Colonic mucosa (tissue), 4 donors: ENCODE measurements around the gene COQ3. TPM values are rescaled to one million over a fixed set of nuclear protein-coding genes. Genes with fewer than 3 reads are reported as not detected.

Source experiments
- DNase-seq: peaks from one replicate; pipeline ENCODE4 v3.0.0-alpha.2; 2020
- H3K27ac ChIP-seq: fragments of 200-600 bp; one replicate; pipeline ENCODE4 v1.8.0; 2021
- H3K27me3 ChIP-seq: fragments of 200-600 bp; one replicate; pipeline ENCODE4 v1.8.0; 2021
- H3K36me3 ChIP-seq: fragments of 200-600 bp; one replicate; pipeline ENCODE4 v1.8.0; 2021
- H3K4me1 ChIP-seq: fragments of 200-600 bp; one replicate; pipeline ENCODE4 v1.8.0; 2021; ENCODE audit warnings: mild to moderate bottlenecking
- H3K4me3 ChIP-seq: fragments of 200-600 bp; one replicate; pipeline ENCODE4 v1.8.0; 2021
- H3K9ac ChIP-seq, 2 donors: one replicate each; pipeline ENCODE4 v1.7.0; 2013; ENCODE audit warnings: control low read depth in 2 of 2, low read depth in 2 of 2, low read length in 2 of 2
- H3K9me3 ChIP-seq: fragments of 200-600 bp; one replicate; pipeline ENCODE4 v1.8.0; 2021
- intact Hi-C: fragments of 100-400 bp; cut with DNase I; formaldehyde crosslinking; loops from one replicate; pipeline ENCODE4 v1.14.1; 2022
- total RNA-seq, 2 donors: library from RNA; stranded (reverse); fragmentation: NEBNext Ultra II Directional in 1 of 2; extraction: Animal tissue kit (Norgen Biotek cat#: 25700) in 1 of 2; gene quantifications; one replicate each; pipeline ENCODE4 v1.2.1, GENCODE V29; 2021
- TF ChIP-seq, protein P1 (sequence below): fragments of 200-600 bp; IDR thresholded peaks from one replicate; pipeline ENCODE4 v1.8.0; 2022; ENCODE audit warnings: antibody characterized with exemption, mild to moderate bottlenecking
- donor health status: healthy.
- donor health status: DM: no; HTN: no; CAD: no.
- donor health status: DM: no; HTN: no; CAD: no.

COQ3 gene
- total RNA-seq, 2 donors from 2014 or later: 8.5 to 15.9 TPM

DNA sequence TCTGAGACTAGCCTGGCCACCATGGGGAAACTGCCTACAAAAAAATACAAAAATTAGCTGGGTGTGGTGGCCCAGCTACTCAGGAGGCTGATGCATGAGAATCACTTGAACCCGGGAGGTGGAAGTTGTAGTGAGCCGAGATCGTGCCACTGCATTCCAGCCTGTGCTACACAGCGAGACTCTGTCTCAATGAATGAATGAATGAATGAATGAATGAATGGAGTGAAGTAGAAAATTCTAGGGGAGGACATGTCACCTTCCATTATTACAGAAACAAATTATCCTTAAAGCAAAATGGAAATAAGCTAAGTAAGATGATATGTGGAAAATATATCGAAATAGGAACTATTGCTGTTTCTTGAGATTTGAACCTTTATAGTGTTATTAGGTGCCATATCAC is 34.0 kb upstream of the COQ3 start:
- intact Hi-C loops: loop anchor here (5.0 to 10.0 kb wide), 2 partner anchors 87 to 96 kb away; partner anchors contain the start of gene USP45

DNA sequence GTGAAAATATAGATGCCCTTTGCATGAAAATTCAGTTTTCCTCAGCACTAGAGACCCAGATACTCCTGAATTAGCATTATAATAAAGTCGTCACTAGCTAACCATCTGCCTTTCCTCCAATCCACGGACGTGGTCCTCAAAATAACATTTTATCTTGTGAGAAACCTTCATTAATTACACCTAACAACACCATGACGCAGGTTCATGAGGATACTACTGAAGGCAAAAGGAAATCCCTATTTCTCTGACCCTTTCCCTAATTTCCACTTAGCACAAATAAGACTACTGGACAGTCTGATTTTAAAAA is 32.4 kb upstream of the COQ3 start:
- H3K27me3 ChIP-seq: no peaks in the 10 kb centered on the region
- intact Hi-C loops: loop anchor here (5.0 to 10.0 kb wide), 2 partner anchors 88 to 94 kb away; partner anchors contain the start of gene USP45
- TF ChIP-seq, protein P1, sequence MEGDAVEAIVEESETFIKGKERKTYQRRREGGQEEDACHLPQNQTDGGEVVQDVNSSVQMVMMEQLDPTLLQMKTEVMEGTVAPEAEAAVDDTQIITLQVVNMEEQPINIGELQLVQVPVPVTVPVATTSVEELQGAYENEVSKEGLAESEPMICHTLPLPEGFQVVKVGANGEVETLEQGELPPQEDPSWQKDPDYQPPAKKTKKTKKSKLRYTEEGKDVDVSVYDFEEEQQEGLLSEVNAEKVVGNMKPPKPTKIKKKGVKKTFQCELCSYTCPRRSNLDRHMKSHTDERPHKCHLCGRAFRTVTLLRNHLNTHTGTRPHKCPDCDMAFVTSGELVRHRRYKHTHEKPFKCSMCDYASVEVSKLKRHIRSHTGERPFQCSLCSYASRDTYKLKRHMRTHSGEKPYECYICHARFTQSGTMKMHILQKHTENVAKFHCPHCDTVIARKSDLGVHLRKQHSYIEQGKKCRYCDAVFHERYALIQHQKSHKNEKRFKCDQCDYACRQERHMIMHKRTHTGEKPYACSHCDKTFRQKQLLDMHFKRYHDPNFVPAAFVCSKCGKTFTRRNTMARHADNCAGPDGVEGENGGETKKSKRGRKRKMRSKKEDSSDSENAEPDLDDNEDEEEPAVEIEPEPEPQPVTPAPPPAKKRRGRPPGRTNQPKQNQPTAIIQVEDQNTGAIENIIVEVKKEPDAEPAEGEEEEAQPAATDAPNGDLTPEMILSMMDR: no peak
- peak overlapping the region; percentile 53 to 66 for H3K9ac ChIP-seq
- no peak for DNase-seq
- H3K4me1 ChIP-seq: peaks cover 15% of the 10 kb centered on the region
- H3K9me3 ChIP-seq: no peaks in the 10 kb centered on the region
- peak overlapping the region; percentile 98 for H3K27ac ChIP-seq
- H3K4me3 ChIP-seq: peak overlapping the region; percentile 69
- H3K36me3 ChIP-seq: no peaks in the 10 kb centered on the region

More for the DNA sequence above, 34.0 kb upstream of the COQ3 start:
- TF ChIP-seq, protein P1: no peak
- no peak for DNase-seq
- Histone ChIP-seq H3K4me1 (peaks cover 15% of the 10 kb centered on the region), H3K4me3 (no peak overlapping the region), H3K36me3 (no peaks in the 10 kb centered on the region), H3K9ac (no peak overlapping the region), H3K9me3 (no peaks in the 10 kb centered on the region), H3K27ac (no peak overlapping the region), H3K27me3 (no peaks in the 10 kb centered on the region)

DNA sequence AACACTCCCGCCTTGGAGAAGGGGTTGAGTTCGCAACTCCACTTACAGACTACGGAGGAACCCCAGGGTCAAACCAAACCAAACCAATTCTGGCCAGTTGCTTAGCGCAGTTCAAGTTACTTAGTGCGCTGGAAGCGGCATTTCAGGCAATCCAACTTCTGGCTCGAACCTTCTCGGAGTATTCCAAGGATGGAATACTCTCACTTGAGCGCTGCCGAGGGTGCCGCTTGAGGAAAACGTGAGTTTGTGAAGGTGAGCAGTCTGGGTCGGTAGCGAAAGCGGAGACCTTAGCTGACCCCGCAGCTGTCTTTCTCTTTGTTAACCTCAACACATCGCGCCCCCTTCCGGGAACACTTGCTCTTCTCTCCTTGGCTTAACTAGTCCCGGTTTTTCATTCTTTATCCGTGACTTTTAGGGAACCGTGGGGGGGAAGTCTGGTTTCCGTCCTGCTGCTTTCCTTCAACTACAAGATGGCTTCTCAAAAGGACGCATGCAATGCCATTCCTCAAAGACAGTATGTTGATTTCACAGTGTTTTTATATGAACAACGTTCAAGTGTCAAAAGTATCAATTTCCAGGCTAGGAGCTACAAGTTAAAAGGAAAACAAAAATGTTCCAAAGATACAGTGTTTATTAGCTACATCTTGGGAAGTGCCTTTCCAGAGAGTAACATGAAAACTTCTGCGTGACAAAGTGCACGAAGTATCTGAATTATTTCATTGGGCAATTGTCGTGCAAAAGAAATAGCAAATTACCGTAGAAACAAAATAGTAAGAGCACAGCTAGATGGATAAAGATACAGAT is 31.9 kb upstream of the COQ3 start:
- intact Hi-C loops: loop anchor here (5.0 to 10.0 kb wide), 2 partner anchors 89 to 94 kb away; partner anchors contain the start of gene USP45

GRCh38 chr6:99424761-99425646 is 31.0 kb upstream of the COQ3 start, which contains the start of gene PNISR:
TSS of gene PNISR (minus strand) at chr6:99425308. CDS start at chr6:99414659, 10,649 bp downstream.
- Histone ChIP-seq H3K4me3 (peak within 1 kb of the TSS; percentile 69), H3K9ac (peak within 1 kb of the TSS; percentile 66 to 82), H3K36me3 (no peaks in the 10 kb centered on the region), H3K27ac (peak within 1 kb of the TSS; percentile 98), H3K27me3 (no peaks in the 10 kb centered on the region), H3K9me3 (no peaks in the 10 kb centered on the region), H3K4me1 (peaks cover 15% of the 10 kb centered on the region)
- DNase-seq: peak; percentile 94
- intact Hi-C loops: loop anchor here (5.0 to 10.0 kb wide), 2 partner anchors 90 to 93 kb away; partner anchors contain the start of gene USP45
- TF ChIP-seq, protein P1: no peak

More for the DNA sequence above, 31.9 kb upstream of the COQ3 start:
- H3K4me1 ChIP-seq: peaks cover 15% of the 10 kb centered on the region
- H3K36me3 ChIP-seq: no peaks in the 10 kb centered on the region
- peak; percentile 92 for DNase-seq
- TF ChIP-seq, protein P1: peak; percentile 26
- H3K4me3 ChIP-seq: peak overlapping the region; percentile 69
- H3K9ac ChIP-seq: peak overlapping the region; percentile 60 to 66
- H3K27ac ChIP-seq: peak overlapping the region; percentile 98
- H3K9me3 ChIP-seq: no peaks in the 10 kb centered on the region
- H3K27me3 ChIP-seq: no peaks in the 10 kb centered on the region

DNA sequence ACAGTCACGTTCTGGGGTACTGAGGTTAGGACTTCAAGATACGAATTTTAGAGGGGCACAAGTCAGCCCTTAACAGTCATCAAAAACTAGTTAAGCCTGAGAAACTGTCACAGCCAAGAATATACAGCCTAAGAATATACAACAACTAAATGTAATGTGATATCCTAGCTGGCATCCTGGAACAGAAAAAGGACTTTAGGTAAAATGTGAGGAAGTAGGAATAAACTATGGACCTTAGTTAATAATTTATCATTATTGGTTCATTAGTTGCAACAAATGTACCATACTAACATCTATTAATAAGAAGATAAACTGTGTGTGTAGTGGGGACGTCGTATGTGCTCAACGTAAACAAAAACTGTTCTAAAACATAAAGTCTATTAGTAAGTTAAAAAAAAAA is 30.0 kb upstream of the COQ3 start:
- Histone ChIP-seq H3K4me1 (peaks cover 15% of the 10 kb centered on the region), H3K4me3 (peak overlapping the region; percentile 69), H3K27me3 (no peaks in the 10 kb centered on the region), H3K9me3 (no peaks in the 10 kb centered on the region), H3K9ac (no peak overlapping the region), H3K36me3 (no peaks in the 10 kb centered on the region), H3K27ac (no peak overlapping the region)
- TF ChIP-seq, protein P1: no peak
- DNase-seq: no peak
- intact Hi-C loops: loop anchor here (10.0 kb wide), 1 partner anchor 91 kb away; the partner anchor contains the start of gene USP45
